ENCODE data around the gene BTNL3. TPM values are rescaled to one million over a fixed set of nuclear protein-coding genes. Genes with fewer than 3 reads are reported as not detected.

Gene BTNL3
- total RNA-seq (under 1 TPM in 1 of 2 donors, not detected in 1; 0.71 TPM), polyA plus RNA-seq (1 to 10 TPM in 1 of 2 donors, under 1 TPM in 1; 0.47 to 1.8 TPM)
- long read RNA-seq, donor 1, result 0 reads
- long read RNA-seq, donor 2, result 0 reads
- long read RNA-seq, donor 3, result 0 reads
- long read RNA-seq, donor 4, result 0 reads
- long read RNA-seq, donor 5, result 0 reads

- ATAC-seq (ENCODE audit: insufficient read depth, low FRiP score) (no peak), DNase-seq (no peak)
- H3K36me3 ChIP-seq (ENCODE audit: control insufficient read depth in 4 of 4, insufficient read depth in 4 of 4, low read length in 4 of 4), result no peaks in the 10 kb centered on the region
- no peak within 1 kb of the TSS for H3K4me3 ChIP-seq
- H3K27me3 ChIP-seq (ENCODE audit: control insufficient read depth in 3 of 3, insufficient read depth in 3 of 3, low read length in 2 of 3), result no peaks in the 10 kb centered on the region
- no peak within 1 kb of the TSS for H3K9ac ChIP-seq (ENCODE audit: insufficient read depth in 1 of 2, low read length in 2 of 2)
- 84 to 90% methylated on average over 5 of the region's 5 CpGs for WGBS, 2 donors
- H3K9me3 ChIP-seq (ENCODE audit: control insufficient read depth in 4 of 4, insufficient read depth in 3 of 4, low read length in 3 of 4), result no peaks in the 10 kb centered on the region
- H3K27ac ChIP-seq (ENCODE audit: low read depth in 1 of 2, low read length in 1 of 2), result no peak within 1 kb of the TSS
- TF ChIP-seq CTCF (IDR thresholded peaks at IDR 0.05; ENCODE audit: control extremely low read depth, extremely low read depth), result no peak
- H3K4me1 ChIP-seq (ENCODE audit: control insufficient read depth in 5 of 5, insufficient read depth in 5 of 5, low read length in 5 of 5), result no peaks in the 10 kb centered on the region
These were observed at the start of gene BTNL3 for GRCh38 chr5:180988592-180988991. BTNL3 (plus strand) TSS chr5:180988846; CDS start chr5:180989029, 183 bp downstream.

GRCh38 chr5:180950291-180950949, 38.2 kb upstream of the BTNL3 start:
- DNase-seq (no peak), ATAC-seq (ENCODE audit: insufficient read depth, low FRiP score) (no peak)
- no peak overlapping the region for H3K9ac ChIP-seq (ENCODE audit: insufficient read depth in 1 of 2, low read length in 2 of 2)
- no peaks in the 10 kb centered on the region for H3K4me1 ChIP-seq (ENCODE audit: control insufficient read depth in 5 of 5, insufficient read depth in 5 of 5, low read length in 5 of 5)
- no peaks in the 10 kb centered on the region for H3K36me3 ChIP-seq (ENCODE audit: control insufficient read depth in 4 of 4, insufficient read depth in 4 of 4, low read length in 4 of 4)
- H3K4me3 ChIP-seq, result no peak overlapping the region
- 80 to 87% methylated on average over 6 of the region's 6 CpGs for WGBS, 2 donors
- H3K9me3 ChIP-seq (ENCODE audit: control insufficient read depth in 4 of 4, insufficient read depth in 3 of 4, low read length in 3 of 4), result no peaks in the 10 kb centered on the region
- no peak overlapping the region for H3K27ac ChIP-seq (ENCODE audit: low read depth in 1 of 2, low read length in 1 of 2)
- no peaks in the 10 kb centered on the region for H3K27me3 ChIP-seq (ENCODE audit: control insufficient read depth in 3 of 3, insufficient read depth in 3 of 3, low read length in 2 of 3)
- no peak for TF ChIP-seq CTCF (IDR thresholded peaks at IDR 0.05; ENCODE audit: control extremely low read depth, extremely low read depth)

GRCh38 chr5:180959661-180960060, 29.0 kb upstream of the BTNL3 start:
- no peak for ATAC-seq (ENCODE audit: insufficient read depth, low FRiP score)

More at GRCh38 chr5:180959661-180960060, 29.0 kb upstream of the BTNL3 start:
- H3K27ac ChIP-seq (ENCODE audit: low read depth in 1 of 2, low read length in 1 of 2), result no peak overlapping the region
- no peaks in the 10 kb centered on the region for H3K36me3 ChIP-seq (ENCODE audit: control insufficient read depth in 4 of 4, insufficient read depth in 4 of 4, low read length in 4 of 4)
- H3K27me3 ChIP-seq (ENCODE audit: control insufficient read depth in 3 of 3, insufficient read depth in 3 of 3, low read length in 2 of 3), result no peaks in the 10 kb centered on the region
- 77 to 87% methylated on average over 5 of the region's 5 CpGs for WGBS, 2 donors
- H3K4me3 ChIP-seq, result no peak overlapping the region
- no peaks in the 10 kb centered on the region for H3K4me1 ChIP-seq (ENCODE audit: control insufficient read depth in 5 of 5, insufficient read depth in 5 of 5, low read length in 5 of 5)
- H3K9me3 ChIP-seq (ENCODE audit: control insufficient read depth in 4 of 4, insufficient read depth in 3 of 4, low read length in 3 of 4), result no peaks in the 10 kb centered on the region
- no peak for TF ChIP-seq CTCF (IDR thresholded peaks at IDR 0.05; ENCODE audit: control extremely low read depth, extremely low read depth)
- DNase-seq, result no peak
- H3K9ac ChIP-seq (ENCODE audit: insufficient read depth in 1 of 2, low read length in 2 of 2), result no peak overlapping the region

Data from lung (tissue), 16 donors.